CMK (cell line): ENCODE data around the gene ABHD16B.
"Not testable (repeated sequence)": the region's sequence is repeated elsewhere in the genome, so short reads cannot be mapped to it uniquely, and the experiment has no call there.

ENCODE experiments used
- DNase-seq: peaks from one replicate; pipeline ENCODE4 v3.0.0-alpha.2; 2010; ENCODE audit warnings: low read depth

ABHD16B gene

GRCh38 chr20:63855363-63856097, 5.8 kb upstream of the ABHD16B start:
- no peak for DNase-seq

DNA sequence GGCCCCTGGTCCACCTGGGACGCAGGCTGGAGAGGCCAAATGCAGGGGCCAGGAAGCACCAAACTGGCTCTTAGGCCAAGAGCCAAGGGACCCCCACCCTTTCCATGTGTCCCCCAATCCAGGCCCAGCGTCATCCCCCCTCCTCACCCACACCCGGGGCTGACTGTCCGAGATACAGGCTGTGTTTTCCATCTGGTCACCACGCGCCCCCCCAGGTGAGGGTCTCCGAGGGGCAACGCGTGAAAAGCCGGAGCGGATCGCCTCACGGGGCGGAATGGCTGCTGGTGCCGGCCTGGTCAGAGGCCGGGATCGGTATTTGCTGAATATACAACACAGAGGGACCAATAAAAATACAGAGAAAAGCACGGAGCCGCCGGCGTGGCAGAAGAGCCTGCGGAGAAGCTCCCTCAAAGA, 5.2 kb upstream of the ABHD16B start:
- no peak for DNase-seq

DNA sequence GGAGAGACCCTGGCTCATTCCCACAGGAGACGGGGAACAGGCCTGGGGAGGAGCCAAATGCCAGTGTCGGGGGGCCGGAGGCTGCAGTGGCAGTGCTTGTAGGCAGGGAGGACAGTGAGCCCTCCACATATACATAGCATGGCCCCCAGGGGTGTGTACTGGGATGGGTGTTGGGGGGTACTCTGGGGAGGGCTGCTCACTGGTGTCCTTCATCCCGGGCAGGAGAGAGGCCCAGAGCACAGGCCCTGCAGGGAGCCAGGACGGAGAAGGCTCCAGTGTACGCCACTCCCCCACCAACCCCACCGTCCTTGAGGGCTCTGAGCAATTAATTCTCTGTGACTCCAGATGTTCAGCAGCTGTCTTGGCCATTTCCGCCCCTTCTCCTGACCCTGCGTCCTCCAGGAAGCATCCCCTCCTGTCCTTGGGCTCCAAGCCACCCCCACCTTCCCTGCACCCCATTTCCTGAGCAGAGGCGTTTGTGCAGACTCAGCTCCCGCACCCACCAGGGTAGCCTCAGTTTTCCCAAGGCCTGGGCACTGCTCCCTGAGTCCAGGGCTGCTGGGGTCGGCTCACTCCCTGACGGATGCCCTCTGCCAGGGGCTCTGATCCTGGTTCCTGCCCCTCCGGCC, 3.4 kb upstream of the ABHD16B start:
- no peak for DNase-seq

DNA sequence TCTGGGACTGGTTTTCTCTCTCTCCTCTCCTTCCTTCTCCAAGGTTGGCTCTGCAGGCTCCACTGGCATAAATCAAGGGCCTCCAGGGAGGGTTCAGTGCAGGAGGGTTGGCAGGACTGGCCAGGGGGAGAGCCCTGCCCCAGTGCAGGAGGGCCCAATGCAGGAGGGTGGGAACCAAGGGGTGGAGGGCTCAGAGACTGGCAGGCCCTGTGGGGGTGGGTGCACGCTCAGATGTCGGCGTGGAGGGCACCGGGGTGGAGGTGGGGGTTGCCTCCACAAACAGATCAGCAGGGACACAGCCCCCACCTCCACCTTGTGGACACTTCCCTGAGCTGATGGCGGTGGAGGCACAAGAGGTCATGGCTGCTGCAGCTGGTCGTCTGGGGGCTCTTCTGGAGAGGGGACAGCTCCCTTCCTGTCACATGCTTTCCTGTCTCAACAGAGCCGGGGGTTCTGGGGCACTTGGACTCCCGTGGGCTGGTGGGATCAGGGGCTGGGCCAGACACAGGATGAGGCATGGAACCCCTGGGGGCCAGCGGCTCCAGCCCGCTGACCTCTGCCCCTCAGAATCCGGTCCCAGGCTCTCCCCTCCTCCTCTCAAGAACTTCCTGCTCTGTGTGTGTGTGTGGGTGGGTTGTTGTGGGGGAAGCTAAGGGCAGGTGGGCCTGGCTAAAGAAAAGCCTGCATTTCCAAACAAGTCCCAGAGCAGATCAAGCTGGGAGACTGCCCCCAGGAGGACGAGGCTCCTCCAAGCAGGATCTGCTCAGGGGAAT, 2.7 kb upstream of the ABHD16B start:
- DNase-seq, result peak; percentile 91

GRCh38 chr20:63859166-63859699, 2.1 kb upstream of the ABHD16B start:
- DNase-seq, result no peak

GRCh38 chr20:63860325-63861051, 810 bp upstream of the ABHD16B start:
- no peak for DNase-seq

GRCh38 chr20:63861981-63862901, 943 bp downstream of the ABHD16B start:
- DNase-seq, result no peak

DNA sequence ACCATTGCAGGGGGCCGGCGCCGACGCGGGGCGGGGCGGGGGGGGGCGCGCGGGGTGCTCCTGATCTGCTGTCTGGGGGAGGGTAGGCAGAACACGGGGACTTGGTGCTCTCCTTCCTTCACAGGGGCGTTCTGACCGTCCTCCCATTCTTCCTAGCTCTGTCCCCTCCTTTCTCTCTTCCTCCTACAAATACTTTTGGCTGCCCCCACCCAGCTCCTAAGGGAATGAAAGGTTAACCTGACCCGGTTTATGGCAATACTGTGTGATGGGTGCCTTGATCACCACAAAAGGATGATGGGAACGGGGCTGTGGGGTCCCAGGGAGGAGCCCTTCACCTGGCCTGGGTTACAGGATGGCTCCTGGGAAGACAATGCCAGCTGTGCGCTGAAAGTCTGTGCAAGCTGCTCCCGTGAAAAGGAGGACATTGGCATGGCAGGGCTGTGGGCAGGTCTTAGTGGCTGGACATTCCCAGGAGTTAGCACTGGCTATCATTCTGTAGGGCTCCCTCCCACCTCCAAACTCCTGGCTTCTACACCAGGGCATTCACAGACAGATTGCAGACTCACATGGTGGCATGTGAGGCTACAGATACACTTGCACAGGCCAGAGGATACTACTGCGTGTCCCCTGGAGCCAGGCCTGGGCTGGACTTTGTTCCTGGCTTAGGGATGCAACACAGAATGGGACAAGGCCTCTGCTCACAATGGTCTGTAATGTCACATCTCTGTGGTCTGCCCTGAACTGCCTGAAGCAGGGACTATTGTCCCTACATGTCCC, 1.9 kb downstream of the ABHD16B start:
- no peak for DNase-seq

GRCh38 chr20:63863798-63864544, 2.7 kb downstream of the ABHD16B start:
- peak; percentile 95 for DNase-seq

DNA sequence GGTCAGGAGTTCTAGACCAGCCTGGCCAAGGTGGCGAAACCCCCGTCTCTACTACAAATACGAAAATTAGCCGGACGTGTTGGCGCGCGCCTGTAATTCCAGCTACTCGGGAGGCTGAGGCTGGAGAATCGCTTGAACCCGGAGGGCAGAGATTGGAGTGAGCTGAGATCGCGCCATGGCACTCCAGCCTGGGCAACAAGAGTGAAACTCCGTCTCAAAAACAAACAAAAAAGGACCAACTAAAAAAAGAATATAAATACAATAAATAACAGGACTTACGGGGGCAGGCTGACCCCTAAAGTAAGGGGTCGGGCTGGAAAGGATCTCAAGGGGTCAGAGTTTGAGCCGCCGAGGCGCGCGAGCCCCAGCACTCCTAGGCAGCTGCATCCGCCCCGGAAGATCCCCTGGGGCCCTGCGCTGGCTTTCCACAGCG, 3.3 kb downstream of the ABHD16B start:
- no peak for DNase-seq

DNA sequence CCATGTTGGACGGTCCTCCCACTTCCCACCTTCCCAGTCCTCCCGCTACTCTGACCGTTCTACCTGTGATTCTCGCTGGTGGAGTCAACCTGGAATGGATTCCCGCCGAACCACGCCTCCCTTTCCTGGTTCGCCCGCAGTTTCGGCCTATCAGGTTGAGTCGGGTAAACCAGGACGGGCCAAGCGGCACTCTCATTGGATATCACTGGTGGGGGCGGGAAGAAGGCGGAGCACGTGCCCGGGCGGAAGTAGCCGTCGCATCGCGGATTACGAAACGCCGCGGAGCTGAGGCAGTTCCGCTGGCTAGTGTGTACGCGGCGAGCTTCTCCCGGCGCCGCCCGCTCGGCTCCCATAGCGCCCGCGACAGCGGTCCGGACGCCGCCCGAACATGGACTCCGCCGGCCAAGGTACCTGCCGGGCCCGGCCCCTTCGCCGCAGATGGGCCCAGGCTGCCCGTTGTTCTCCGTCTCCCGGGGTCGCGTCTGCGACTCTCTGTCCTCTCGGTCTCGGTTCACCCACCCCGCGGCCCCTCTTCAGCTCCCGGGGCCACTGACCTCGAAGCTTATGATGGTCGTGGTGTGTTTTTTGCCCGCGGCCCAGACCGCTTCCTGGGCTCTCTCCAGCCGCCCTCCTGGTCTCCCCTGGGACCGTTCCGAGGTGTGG, 3.8 kb downstream of the ABHD16B start, which contains the start of gene TPD52L2:
Gene TPD52L2 (plus strand): TSS at position 293 of the 663 bp plus-strand sequence. CDS start 96 bp downstream, at position 389.
- peak; percentile 98 for DNase-seq

- DNase-seq, result not testable (repeated sequence)
Measured at GRCh38 chr20:63867042-63867441, 5.7 kb downstream of the ABHD16B start.

GRCh38 chr20:63868264-63868663, 7.0 kb downstream of the ABHD16B start:
- no peak for DNase-seq

- DNase-seq, result no peak
Measured at GRCh38 chr20:63873477-63873971, 12.2 kb downstream of the ABHD16B start.

- DNase-seq, result not testable (repeated sequence)
Measured at GRCh38 chr20:63874241-63874640, 12.9 kb downstream of the ABHD16B start.

DNA sequence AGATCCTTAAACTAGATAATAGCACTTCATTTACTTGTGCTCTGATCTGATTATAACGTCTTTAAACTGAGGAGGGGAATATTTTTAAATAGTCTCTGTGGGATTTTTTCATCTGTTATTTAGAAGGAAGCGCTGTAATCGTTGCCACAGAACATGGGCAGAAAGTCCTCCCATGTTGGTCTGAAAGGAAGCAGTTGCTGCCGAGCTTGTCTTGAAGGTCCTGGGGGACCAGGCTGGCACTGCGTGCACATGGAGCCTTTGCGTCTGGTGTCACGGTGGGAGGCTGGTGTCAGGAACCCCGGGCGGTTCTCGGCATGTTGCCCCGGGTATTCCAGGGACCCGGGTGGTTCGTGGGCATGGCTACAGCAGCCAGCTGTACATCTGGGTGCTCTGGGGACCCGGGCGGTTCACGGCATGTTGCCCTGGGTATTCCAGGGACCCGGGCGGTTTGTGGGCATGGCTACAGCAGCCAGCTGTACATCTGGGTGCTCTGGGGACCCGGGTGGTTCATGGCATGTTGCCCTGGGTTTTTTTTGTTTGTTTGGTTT, 15.3 kb downstream of the ABHD16B start:
- no peak for DNase-seq

DNA sequence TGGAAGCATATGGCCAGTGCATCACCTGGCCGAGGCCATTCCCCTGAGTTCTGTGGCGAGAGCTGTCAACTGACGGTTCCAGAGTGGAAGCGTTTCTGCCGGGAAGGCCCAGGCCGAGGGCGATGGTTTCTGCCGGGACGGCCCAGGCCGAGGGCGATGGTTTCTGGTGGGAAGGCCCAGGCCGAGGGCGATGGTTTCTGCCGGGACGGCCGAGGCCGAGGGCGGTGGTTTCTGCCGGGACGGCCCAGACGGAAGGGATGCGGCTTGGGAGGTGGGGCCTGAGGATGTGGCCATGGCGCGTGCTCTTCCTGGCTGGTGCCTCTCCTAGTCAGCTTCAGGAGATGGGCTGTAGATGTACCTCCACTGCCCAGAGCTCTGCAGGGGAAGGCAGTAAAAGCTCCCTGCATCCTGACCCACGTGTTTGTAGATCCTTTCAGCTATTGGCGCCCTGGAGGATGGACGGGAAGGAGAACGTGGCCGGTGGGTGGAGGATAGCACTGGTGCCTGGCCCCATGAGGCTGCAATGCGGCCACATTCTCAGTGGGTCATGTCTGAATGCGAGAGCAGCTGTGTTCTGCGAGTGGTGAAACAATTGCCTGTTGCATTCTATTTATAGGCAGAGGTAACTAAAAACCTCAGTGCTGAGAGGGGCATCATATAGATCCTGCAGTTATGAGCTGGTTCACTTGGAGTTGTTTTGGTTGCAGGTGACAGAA, 16.6 kb downstream of the ABHD16B start:
- no peak for DNase-seq
